Measurements from ENCODE around the gene TTC7B. TPM values are rescaled to one million over a fixed set of nuclear protein-coding genes. Genes with fewer than 3 reads are reported as not detected.

Gene TTC7B
- total and polyA plus RNA-seq, 2 donors (not counting 3 experiments of a cell fraction or from before 2014, with no cell fraction given): 46.8 to 76.5 TPM

DNA sequence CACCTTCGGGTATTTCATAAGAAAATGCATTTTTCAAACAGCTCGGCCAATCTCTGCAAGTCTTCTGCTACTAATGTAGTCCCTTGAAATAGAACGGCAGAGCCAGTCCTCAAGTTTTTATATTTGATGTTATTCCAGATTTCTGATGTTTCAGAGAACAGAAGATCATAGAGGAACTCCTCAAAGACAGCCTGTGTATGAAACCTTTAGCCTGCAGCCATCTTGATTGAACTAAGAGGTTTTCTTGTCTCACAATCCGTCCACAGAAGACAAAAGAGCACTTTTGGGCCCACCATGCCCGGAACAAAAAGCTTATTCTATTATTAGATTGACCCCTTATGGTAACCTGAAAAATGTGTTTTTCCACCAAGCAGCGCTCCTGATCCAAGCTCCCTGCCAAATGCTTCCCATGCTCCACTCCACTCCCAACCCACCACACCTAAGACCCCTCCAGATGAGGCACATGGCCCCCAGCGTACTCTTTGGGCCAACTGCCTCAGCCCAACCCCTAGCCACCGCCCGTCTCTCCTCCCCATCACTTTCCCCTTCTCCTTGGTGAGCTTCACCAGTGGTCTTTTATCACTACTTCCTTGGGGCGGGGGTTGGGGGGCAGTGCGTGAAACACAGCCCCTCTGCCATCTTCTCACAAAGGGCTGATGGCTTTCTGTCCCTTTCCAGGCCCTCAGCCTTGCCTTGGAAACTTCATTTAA is 243.6 kb downstream of the TTC7B start:
- H3K27me3 ChIP-seq (ENCODE audit: control insufficient read depth in 2 of 2, insufficient read depth in 2 of 2, low read length in 2 of 2): no peaks in the 10 kb centered on the region
- H3K4me1 ChIP-seq (ENCODE audit: control insufficient read depth, extremely low read depth, insufficient read depth, low read length): no peaks in the 10 kb centered on the region
- POLR2A ChIA-PET: no interaction called here
- DNase-seq (ENCODE audit: low read depth, low spot score) (no peak), FAIRE-seq (no peak)
- H3K9me1 ChIP-seq (replicated peaks; ENCODE audit: control insufficient read depth, extremely low read depth, insufficient read depth, low read length): no peaks in the 10 kb centered on the region
- no peak overlapping the region for H3K27ac ChIP-seq (ENCODE audit: insufficient read depth, low read depth, low read length)
- no TSS peak for BruUV-seq (replicated peaks)
- intact Hi-C loops (cut with micrococcal nuclease): no loop called here
- H3K4me2 ChIP-seq (ENCODE audit: insufficient read depth, low read length): no peak overlapping the region
- CTCF ChIA-PET: interaction anchor here (1.6 kb wide), 1 partner anchor 173 kb away, joined by 4 read pairs; no protein-coding TSS in a partner anchor
- no peak overlapping the region for H2AFZ ChIP-seq (ENCODE audit: low read depth, low read length)
- H3K4me3 ChIP-seq (replicated peaks in 1 of 3; ENCODE audit: insufficient read depth in 1 of 3, low read depth in 1 of 3, low read length in 3 of 3): no peak overlapping the region
- H3K36me3 ChIP-seq (ENCODE audit: control insufficient read depth in 2 of 2, extremely low read depth in 1 of 2, insufficient read depth in 2 of 2, low read length in 2 of 2): peaks cover 0 to 12% of the 10 kb centered on the region in 2 experiments
- H3K79me2 ChIP-seq (ENCODE audit: control insufficient read depth, insufficient read depth, low read length): no peaks in the 10 kb centered on the region
- no peak for TF ChIP-seq POLR2A (IDR thresholded peaks at IDR 0.05; ENCODE audit: low read depth, low read length)
- no peak for TF ChIP-seq GATA2 (IDR thresholded peaks at IDR 0.05; ENCODE audit: insufficient read depth, insufficient read length, low read depth, low read length)
- no peak for TF ChIP-seq MYC (IDR thresholded peaks at IDR 0.05; ENCODE audit: low read depth, low read length)
- TF ChIP-seq JUN (IDR thresholded peaks at IDR 0.05; ENCODE audit: borderline replicate concordance, insufficient read depth, insufficient read length, low read depth): no peak
- no peak for TF ChIP-seq FOS (IDR thresholded peaks at IDR 0.05; ENCODE audit: borderline replicate concordance, insufficient read depth, low read length)
- TF ChIP-seq POLR2AphosphoS5 (IDR thresholded peaks at IDR 0.05; ENCODE audit: insufficient read depth, low read depth, low read length): no peak
- no peak for TF ChIP-seq MAX (IDR thresholded peaks at IDR 0.05; ENCODE audit: insufficient read depth, insufficient read length)
- no peak for TF ChIP-seq EZH2 (IDR thresholded peaks at IDR 0.05; ENCODE audit: borderline replicate concordance, low read depth, low read length, severe bottlenecking)
- TF ChIP-seq, protein P1, sequence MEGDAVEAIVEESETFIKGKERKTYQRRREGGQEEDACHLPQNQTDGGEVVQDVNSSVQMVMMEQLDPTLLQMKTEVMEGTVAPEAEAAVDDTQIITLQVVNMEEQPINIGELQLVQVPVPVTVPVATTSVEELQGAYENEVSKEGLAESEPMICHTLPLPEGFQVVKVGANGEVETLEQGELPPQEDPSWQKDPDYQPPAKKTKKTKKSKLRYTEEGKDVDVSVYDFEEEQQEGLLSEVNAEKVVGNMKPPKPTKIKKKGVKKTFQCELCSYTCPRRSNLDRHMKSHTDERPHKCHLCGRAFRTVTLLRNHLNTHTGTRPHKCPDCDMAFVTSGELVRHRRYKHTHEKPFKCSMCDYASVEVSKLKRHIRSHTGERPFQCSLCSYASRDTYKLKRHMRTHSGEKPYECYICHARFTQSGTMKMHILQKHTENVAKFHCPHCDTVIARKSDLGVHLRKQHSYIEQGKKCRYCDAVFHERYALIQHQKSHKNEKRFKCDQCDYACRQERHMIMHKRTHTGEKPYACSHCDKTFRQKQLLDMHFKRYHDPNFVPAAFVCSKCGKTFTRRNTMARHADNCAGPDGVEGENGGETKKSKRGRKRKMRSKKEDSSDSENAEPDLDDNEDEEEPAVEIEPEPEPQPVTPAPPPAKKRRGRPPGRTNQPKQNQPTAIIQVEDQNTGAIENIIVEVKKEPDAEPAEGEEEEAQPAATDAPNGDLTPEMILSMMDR (IDR thresholded peaks at IDR 0.05; ENCODE audit: extremely low read depth in 1 of 2, insufficient read depth in 1 of 2, low read depth in 1 of 2, low read length in 2 of 2): no peak
- dilution Hi-C loops (cut with MboI; ENCODE audit: extremely low pct_ligation_motif_present, low sequenced_read_pairs): no loop called here
- no peaks in the 10 kb centered on the region for H3K9me3 ChIP-seq (replicated peaks; ENCODE audit: control insufficient read depth, insufficient read depth, low read length)
- H4K20me1 ChIP-seq (replicated peaks; ENCODE audit: control insufficient read depth, extremely low read depth, insufficient read depth, low read length): no peaks in the 10 kb centered on the region
- H3K9ac ChIP-seq (replicated peaks; ENCODE audit: extremely low read depth, insufficient read depth, low read length): no peak overlapping the region

All from endothelial cell of umbilical vein (primary cell).